ENCODE measurements around the gene PDE6H.

- TF ChIP-seq CTCF (IDR thresholded peaks at IDR 0.05; ENCODE audit: poor library complexity) (no peak), EZH2 (IDR thresholded peaks at IDR 0.05; ENCODE audit: borderline replicate concordance) (no peak), EZH2phosphoT487 (IDR thresholded peaks at IDR 0.05; ENCODE audit: low read depth, severe bottlenecking, unreplicated experiment) (no peak)
Measured at GRCh38 chr12:14946861-14947260, 26.0 kb upstream of the PDE6H start.

Measured in hepatocyte (in vitro differentiated cells).